ENCODE data around the gene HHIPL1.

- TF ChIP-seq CTCF (IDR thresholded peaks at IDR 0.05; ENCODE audit: insufficient read depth, low read length, poor library complexity, severe bottlenecking) (no peak), EZH2phosphoT487 (conservative IDR thresholded peaks at IDR 0.05; ENCODE audit: low read length) (no peak)
Measured at GRCh38 chr14:99615497-99616157, 29.3 kb upstream of the HHIPL1 start.
